ENCODE data around the gene GJA1.

DNA sequence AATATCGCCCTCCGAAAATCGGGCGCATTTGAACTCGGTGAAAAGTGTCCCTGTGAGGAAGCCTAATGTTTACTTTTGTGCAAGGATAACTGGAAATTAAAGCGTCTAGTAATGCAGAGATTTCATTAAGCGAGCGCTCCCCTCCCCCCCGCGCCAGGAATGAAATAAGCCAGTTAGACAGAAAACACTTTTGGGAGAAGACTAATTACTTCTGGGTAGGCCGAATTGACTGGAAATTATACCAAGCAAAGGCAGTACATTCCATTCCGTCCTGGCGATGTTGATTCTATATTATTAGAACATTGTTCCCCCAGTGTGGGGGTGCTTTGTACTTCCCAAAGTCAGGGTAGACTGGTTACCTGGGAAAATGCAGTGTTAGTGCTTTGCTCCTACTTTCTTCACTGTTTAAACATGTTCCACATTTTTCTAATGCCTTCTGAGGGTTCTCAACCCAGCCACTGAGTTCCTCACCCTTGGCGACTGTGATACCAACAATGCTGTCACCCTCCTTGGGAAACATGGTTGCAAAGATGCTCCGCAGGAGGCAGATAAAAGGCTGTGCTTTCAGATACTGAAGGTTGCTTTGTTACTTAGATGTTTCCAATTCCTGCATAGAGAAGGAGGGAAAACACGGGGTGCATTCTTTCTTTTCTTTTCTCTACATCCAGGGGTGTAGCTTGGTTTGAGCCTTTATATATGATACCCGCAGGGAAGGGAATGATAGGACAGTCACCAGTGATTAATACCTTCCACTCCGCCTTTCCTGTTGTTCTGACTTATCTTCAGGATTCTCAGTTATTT, 2.6 kb downstream of the GJA1 start:
- TF ChIP-seq CTCF (IDR thresholded peaks at IDR 0.05): no peak
- TF ChIP-seq ZFX (IDR thresholded peaks at IDR 0.05; ENCODE audit: borderline replicate concordance): no peak
